GM12864 (cell line): Measurements from ENCODE around the gene BID.

ENCODE experiments used
- DNase-seq: peaks from one replicate; pipeline ENCODE4 v3.0.0-alpha.2; 2011; ENCODE audit warnings: low read depth
- H3K4me3 ChIP-seq: 2 replicates; pipeline ENCODE4 v1.5.1; 2011; ENCODE audit warnings: mild to moderate bottlenecking, low read depth, low read length, control low read depth
- CTCF ChIP-seq: IDR thresholded peaks from 2 replicates; pipeline ENCODE4 v1.5.1; 2011; ENCODE audit warnings: low read depth, mild to moderate bottlenecking, moderate library complexity, low read length, control low read depth, inconsistent platforms; ENCODE audit errors: missing control alignments

The BID gene

GRCh38 chr22:17774926-17775685, 837 bp upstream of the BID start:
- TF ChIP-seq CTCF = no peak
- H3K4me3 ChIP-seq = no peak overlapping the region; the same call in 1 of the 2 replicates
- DNase-seq = no peak

GRCh38 chr22:17773606-17774205, 563 bp downstream of the BID start:
- H3K4me3 ChIP-seq = peak overlapping the region; percentile 70
- TF ChIP-seq CTCF = no peak
- no peak for DNase-seq

GRCh38 chr22:17772958-17773605, 1.2 kb downstream of the BID start:
- no peak for TF ChIP-seq CTCF
- H3K4me3 ChIP-seq = peak overlapping the region; percentile 70
- DNase-seq = no peak

DNA sequence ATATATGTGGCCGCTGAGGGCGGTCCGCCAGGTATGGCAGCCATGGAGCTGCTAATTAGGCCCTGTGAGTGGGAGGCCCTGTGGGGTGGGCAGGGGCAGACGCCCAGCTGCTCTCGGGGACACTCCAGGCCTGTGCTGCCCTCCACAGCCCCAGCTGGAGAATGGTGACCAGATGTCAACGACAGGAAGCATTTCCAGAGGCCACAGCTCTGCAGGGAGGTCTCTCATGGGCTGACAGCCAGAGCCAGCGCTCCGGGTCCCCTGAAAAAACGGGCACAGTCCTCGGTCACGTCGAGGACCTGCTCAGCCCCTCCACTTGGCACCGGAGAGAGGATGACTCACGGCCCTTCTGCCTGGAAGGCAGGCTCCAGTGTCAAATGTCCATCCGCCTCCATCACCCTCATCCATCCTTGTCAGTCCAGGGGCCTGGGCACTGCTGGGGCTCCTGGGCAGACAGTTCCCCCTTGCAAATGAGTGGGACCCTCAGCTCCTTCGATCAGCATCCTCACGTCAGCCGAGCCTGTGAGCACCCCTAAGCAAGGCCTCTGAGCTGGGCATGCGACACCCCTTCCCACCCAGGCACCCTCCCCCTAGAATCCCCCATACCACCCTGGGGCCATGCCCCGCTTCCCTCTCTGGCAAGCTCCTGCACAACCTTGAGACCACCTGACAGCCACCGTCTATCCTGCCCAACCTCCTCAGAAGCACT, 1.9 kb downstream of the BID start:
- TF ChIP-seq CTCF = no peak
- H3K4me3 ChIP-seq = peak overlapping the region; percentile 70
- DNase-seq = no peak

- no peak for TF ChIP-seq CTCF
- peak overlapping the region; percentile 26 for H3K4me3 ChIP-seq
- DNase-seq = no peak
Measured at GRCh38 chr22:17770180-17771077, 3.8 kb downstream of the BID start.

GRCh38 chr22:17769716-17770082, 4.6 kb downstream of the BID start:
- no peak for TF ChIP-seq CTCF
- no peak overlapping the region for H3K4me3 ChIP-seq
- no peak for DNase-seq
